ENCODE measurements around the gene PARP6. TPM values are rescaled to one million over a fixed set of nuclear protein-coding genes. Genes with fewer than 3 reads are reported as not detected.
A peak's percentile ranks its signal among the peaks of the same experiment; 100 is the strongest.

Gene PARP6, protein sequence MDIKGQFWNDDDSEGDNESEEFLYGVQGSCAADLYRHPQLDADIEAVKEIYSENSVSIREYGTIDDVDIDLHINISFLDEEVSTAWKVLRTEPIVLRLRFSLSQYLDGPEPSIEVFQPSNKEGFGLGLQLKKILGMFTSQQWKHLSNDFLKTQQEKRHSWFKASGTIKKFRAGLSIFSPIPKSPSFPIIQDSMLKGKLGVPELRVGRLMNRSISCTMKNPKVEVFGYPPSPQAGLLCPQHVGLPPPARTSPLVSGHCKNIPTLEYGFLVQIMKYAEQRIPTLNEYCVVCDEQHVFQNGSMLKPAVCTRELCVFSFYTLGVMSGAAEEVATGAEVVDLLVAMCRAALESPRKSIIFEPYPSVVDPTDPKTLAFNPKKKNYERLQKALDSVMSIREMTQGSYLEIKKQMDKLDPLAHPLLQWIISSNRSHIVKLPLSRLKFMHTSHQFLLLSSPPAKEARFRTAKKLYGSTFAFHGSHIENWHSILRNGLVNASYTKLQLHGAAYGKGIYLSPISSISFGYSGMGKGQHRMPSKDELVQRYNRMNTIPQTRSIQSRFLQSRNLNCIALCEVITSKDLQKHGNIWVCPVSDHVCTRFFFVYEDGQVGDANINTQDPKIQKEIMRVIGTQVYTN
- 10 to 100 TPM; 39.4 to 96.6 (median 56.6) TPM for polyA plus RNA-seq (ENCODE audit: insufficient read length in 10 of 10)
- long read RNA-seq, donor 1, partial matches to known transcripts, result 0 of 1 reads
- long read RNA-seq, donor 1, other reads (novel, unspliced or antisense), result 0 of 1 reads
- long read RNA-seq, donor 2, result 0 reads
- long read RNA-seq, donor 3, result 0 reads
- long read RNA-seq, donor 4, result 0 reads
- long read RNA-seq, donor 5, partial matches to known transcripts, result 0 of 1 reads
- long read RNA-seq, donor 5, other reads (novel, unspliced or antisense), result 0 of 1 reads
- long read RNA-seq, donor 6, partial matches to known transcripts, result 0 of 2 reads
- long read RNA-seq, donor 6, other reads (novel, unspliced or antisense), result 0 of 2 reads
- long read RNA-seq, donor 7, partial matches to known transcripts, result 0 of 1 reads
- long read RNA-seq, donor 7, other reads (novel, unspliced or antisense), result 0 of 1 reads
- long read RNA-seq, donor 8, result 0 reads
- long read RNA-seq, donor 9, result 0 reads

DNA sequence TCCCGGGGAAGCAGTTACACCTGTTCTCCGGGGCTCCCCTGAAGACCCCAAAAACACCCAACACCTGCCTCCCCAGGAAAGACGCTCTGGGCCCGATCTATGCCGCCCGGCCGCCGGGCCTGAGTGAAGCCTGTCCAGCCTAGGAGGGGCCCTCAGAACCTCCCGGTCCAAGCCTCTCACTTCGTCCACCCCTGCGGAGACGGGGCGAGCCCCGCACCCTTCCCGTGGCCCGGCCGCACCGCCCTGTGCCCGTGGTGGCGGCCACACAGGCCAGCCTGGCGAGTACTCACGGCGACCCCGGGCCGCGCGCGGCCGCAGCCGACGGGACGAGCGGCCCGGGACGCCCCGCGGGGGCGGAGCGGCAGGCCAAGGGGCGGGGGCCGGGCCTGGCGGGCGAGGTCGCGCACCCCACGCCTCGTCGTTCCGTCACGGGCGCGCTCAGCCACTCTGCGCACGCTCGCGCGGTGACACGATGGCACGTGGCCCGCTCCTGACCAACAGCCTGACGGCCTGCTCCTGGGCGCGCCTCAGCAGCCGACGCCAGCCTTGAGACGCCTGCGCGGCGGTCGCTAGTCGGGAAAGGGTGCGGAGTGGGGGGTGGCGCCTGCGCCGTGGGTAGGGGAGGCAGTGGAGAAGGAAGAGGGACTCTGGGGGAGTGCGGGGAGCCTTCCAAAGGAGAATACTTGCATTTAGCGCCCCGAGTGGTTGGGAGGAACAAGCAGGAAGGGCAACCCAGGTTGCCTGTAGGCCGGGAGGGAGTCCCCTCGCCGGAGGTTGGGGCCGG is at the start of gene PARP6:
Gene PARP6 (minus strand): TSS at position 342 of the 784 bp plus-strand sequence. CDS start 5,077 bp downstream, outside the sequence.
- peak; percentile 98 to 100 (median 99) for DNase-seq

DNA sequence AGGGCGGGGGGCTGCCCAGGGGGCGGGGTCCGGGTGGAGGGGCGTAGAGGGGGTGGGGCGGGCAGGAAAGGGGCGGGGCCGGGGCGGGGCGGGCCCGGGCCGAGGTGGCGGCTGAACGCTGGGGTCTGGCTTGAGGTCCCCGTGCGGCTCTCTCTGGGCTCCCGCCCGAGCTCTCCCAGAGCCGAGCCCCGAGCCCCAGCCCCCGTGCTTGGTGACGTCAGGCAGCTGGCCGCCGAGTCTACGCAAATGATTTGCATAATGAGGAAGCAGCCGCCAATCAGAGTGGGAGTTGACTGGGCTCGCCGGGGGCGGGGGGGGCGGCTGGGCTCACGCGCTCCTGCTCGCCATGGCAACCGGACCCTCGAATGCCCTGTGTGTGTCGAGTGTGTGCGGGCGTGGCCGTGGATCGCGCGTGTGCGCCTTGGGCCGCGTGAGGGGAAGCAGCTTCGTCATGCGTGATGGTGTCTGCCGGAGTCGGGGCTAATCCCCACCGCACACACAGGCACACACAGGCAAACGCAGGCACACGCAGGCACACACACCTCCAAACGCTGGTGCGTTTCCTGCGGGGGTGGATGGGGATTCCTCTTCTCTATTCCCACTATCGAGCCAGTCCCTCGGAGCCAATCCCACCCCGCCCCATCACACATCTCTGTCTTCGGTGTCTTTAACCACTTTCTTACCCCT is 47.8 kb upstream of the PARP6 start, which contains the start of gene CELF6:
Gene CELF6 (minus strand): TSS at position 173 of the 687 bp plus-strand sequence. CDS start 283 bp downstream, outside the sequence.
- peak; percentile 57 to 86 (median 70) for DNase-seq

DNA sequence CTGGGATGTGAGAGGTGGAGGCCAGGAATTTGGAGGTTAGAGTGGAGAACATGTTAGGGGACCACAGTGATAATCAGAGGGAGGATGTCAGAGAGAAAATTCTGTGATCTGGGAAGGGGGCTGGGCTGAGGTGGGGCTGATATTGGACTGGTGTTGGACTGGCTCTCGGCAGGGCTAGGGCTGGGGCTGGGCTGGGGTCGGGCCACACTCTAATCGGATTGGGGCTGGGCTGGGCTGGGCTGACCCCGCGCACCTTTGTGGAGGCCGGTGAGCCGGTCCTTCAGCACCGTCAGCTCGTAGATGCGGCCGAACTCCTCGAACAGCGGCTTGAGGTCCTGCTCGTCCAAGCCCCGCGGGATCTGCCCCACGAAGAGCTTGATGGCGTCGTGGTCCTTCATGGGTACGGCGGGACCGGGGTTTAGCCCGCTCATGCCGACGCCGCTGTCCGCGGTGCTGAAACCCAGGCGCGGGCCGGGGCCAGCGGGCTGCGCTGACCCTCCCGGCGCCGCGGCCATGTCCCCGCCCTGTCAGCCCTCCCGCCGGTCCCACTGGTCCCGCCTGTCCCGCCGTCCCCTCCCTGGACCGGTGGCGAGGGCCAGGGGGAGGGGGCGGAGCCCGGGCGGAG is 47.1 kb upstream of the PARP6 start:
- peak; percentile 58 to 89 (median 84) for DNase-seq

DNA sequence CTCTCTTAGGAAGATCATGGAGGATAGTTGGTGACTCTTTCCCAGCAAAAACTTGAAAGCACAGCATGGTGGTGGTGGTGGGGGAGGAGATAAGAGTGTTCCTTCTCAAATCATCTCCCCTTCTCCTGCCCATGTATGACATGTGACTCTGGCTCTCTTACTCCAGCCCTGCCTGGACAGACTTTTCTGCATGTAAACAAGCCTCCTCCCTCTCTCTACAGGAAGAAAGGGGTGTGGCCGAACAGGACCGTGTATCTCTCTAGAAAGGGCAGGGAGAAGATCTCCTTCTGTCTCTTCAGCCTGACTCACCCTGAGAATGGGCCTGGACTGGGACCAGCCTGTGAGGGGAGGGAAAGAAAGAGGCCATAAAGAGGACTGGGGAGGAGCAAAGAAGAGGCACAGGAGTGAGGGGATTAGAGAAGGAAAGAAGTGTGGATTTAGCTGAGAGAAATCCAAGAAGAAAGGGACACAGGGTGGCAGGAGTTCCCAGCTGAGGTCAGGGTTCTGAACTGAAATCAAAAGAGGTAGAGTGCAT is 46.1 kb upstream of the PARP6 start:
- DNase-seq, result no peak

DNA sequence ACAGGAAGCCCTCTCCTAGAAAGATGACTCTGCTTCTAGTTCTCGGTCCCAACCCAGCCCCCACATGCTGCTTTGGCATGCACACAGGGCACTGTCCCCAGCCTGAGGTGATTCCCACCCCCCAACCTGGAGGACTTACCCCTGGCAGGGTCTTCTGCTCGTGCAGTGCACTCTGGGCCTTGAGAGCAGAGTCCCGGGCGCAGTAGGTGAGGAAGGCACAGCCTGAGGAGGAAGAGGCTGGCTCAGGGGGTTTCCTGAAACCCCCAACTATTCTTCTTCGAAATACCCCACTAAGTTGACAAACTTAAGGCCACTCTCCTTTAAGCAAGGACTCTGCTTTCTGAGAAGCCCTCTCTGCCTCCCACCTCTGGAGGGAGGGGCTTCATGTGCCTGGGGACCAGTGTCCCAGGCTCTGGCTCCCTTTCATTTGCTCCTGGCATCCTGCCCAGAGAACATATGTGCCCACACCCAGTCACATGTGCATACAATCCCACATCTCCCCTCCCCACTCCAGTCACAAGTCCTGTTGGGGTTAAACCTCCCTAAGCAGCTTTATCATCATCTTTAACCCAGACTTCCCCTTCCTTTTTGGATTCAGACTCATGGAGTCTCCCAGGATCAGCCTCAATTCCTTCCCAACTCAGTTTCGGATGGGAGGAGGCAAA is 43.5 kb upstream of the PARP6 start:
- DNase-seq, result peak in 2 of 3 donors; percentile 22 to 30

DNA sequence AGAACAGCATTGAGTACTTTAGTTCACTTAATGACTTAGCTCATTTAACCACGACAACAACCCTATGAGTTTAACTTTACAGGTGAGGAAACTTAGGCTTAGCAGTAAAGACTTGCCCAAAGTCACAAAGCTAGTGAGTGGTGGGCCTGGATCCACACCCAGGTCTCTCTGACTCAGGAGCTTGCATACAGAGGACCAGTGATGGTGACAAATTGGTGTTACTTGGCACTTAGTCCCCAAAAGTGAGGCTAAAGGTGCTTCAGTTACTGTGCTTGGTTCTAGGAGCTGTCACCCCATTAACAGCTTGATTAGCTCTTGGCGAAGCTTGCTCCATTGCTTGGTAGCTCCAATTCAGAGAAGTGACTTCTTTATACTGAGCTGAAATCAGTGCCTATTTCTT is 41.5 kb upstream of the PARP6 start:
- no peak for DNase-seq

DNA sequence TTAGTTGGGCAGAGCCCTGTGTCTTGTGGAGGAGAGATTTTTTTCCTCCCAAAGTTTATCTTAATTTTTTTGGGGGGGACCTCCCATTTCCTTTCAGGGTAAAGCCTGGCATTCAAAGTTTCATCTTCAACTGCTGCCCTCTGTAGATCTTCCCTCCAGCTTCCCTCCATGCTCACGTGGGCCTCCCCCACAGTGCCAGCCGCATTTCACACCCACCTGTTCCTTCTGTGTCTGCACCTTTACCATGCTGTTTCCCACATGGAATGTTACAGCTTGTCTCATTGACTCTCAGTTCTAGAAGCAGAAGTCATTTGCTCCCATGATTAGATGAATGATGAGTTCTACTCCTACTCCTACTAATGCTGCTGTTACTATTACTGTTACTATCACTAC is 41.1 kb upstream of the PARP6 start:
- DNase-seq, result no peak

DNA sequence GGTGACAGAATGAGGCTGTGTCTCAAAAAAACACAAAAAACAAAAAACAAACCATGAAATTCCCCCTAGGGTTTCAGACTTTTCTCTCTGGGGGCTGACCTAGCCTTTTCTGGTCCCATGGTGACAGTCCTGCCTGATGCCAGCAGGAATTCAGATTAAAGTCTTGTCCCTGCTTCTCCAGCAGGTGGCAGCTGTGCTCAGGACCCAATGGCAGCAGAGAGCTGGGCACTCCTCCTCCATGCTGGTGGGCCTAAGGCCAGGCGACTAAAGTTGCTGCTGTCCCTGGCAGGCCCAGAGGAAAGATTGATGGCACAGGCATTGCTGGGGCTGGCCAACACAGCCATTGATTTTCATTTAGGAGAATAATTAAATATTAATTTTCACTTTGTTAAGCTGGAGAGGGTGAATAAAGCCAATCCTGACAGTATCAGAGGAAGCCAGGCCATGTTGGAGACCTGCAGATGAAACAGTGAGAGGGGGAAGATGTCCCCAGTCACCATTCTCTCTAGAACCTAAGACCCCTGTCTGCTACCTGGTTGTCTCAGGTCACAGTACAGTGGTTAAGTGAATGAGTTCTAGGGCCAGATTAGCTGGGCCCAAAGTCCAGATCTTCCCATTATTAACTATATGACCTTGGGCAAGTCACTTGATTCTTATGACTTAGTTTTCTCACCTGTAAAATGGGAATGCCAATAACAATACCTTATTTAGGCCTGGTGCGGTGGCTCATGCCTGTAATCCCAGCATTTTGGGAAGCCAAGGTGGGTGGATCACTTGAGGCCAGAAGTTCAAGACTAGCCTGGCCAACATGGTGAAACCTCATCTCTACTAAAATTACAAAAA is 40.5 kb upstream of the PARP6 start:
- peak; percentile 23 to 55 (median 34) for DNase-seq

DNA sequence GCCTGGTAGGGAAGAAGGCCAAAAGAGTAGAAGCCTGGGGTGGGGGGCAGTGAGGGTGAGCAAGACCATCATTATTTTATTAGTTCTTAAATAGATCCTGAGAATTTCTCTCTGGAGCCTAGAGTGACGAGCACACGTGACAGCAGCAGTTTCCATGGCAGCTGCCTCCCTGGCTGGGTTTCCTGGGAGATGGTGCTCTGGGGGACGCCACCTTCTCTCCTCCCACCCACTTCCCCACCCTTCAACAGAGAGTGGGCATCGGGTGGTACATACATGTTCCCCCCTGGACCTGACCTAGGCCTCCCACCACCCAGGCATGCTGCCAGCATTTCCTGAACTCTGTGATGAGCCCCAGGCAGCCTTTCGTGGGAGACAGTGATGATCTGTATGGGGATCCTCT is 34.7 kb upstream of the PARP6 start:
- no peak for DNase-seq

DNA sequence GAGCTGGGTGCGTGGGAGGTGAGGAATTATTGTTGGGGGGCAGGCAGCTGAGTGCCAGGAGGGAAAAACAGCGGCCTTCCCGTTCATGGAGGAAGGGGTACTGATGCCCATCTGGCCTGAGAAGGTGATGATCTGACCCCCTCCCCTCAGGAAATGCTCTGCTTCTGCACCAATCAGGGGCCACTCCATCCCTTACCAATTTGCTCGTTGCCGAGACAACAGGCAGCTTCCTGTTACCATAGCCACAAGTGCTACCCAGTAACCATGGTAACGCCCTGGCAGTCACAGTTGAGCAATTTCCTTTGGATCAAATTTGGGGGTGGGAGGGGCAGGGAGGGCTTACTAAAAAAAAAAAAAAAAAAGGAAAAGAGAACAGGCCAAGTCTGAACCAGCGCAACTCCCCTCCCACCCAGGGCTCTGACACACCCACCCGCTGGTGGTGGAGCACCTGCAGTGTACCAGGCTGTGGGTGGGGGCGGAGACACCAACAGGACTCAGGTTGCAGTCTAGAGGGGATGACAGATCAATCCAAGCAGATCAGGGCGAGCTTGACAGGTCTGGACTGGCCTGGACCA is 33.9 kb upstream of the PARP6 start:
- peak in 1 of 3 donors; percentile 18 for DNase-seq

DNA sequence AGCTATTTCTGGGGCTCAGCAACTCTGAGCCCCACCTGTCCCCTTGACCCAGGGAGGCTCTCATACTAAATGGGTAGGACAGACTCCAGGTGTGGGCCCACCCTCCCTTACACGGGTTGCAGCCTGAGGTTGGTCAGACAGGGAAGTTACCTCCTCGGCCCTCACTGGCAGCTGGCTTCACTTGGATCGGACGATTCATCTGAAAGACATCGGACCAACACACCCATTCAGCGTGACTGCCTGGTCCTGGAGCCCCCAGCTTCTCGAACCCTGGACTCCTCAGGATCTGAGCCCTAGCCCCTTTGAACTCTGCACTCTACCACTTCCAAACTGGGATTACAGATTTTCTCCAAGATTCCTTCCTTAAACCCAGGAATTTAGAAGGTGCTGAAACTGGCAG is 32.2 kb upstream of the PARP6 start:
- DNase-seq, result no peak

DNA sequence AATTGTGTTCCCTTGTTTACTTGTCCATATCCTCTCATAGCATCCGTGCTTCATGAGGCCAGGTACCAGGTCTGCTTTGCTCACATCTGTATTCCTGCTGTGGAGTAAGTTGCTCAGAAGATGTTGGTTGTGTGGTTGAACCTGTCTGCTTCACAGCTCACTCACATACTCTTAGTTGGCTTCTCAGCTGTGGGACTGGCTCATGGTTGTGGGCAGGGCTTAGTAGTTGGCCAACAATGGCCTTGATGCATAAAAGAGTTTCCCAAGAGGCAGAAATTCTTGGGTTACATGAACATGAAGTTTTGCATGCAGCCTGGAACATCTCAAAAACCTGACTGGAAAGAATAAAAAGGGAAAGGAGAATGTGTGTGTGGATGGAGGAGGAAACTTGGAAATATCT is 30.6 kb upstream of the PARP6 start:
- no peak for DNase-seq

DNA sequence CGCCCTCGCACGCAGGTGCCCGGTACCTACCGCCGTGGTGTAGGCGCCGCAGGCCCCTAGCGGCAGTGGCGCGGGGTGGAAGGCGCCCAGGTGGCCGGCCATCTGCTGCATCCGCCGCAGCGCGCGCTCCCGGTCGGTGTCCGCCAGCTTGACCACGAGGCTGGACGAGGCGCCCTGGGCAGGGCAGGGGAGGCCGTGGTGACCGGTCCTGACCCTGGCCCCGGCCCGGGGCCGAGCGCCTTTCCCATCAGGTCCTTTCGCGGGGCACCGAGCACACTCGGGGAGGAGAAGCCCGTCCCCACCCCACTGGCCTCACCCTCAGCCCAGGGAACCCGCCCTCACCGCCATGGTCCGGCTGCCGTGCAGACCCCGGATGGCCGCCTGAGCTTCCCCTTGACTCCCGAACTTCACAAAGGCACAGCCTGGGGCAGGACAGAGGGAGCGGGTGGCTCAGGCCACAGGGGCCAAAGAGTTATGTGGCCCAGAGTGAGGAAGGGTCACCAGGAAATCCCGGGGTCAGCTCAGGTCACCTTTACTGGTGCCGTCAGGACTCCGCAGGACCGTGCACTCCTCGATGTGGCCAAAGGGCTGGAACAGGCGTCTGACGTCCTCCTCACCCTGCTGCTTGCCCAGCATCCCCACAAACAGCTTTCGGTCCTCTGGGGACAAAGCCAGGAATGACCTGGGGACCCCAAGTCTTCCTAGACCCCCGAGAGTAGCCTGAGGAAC is 17.4 kb upstream of the PARP6 start:
- no peak for DNase-seq

DNA sequence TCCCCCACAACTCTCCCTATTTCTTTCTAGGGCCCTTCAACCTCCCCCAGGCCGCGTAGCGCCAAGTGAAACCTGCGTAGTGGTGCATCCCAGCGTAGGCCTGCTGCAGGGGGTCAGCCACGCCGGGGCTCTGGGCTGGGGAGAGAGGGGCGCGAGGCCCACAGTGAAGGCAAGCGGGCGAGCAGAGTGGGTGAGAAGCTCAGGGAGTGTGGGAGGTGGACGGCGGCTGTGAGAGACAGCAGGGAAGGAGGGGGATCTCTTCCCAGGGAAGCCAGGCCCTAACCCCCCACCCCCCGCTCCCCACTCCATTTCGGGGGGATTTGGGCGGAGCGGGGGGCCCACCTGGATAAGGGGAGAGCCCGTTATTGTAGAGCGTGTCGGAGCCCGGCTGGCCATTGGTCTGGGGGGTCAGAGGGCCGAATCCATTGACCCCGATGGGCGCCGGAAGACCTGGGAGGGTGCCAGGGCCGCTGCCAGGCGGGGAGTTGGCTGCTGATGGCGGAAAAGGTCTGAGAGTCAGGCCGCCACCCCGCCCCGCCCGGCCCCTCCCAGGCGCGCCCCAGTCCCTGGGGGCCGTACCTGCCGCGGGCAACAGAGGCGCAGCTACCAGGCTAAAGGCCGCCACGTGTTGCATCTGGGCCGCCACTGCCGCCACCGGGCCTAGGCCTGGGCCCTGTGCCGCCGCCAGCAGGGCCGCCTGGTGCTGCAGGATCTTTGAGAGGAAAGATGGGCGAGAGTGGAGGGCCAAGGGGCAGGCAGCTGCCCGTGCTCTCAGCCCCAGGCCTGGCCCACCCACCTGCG is 16.6 kb upstream of the PARP6 start:
- DNase-seq, result no peak

DNA sequence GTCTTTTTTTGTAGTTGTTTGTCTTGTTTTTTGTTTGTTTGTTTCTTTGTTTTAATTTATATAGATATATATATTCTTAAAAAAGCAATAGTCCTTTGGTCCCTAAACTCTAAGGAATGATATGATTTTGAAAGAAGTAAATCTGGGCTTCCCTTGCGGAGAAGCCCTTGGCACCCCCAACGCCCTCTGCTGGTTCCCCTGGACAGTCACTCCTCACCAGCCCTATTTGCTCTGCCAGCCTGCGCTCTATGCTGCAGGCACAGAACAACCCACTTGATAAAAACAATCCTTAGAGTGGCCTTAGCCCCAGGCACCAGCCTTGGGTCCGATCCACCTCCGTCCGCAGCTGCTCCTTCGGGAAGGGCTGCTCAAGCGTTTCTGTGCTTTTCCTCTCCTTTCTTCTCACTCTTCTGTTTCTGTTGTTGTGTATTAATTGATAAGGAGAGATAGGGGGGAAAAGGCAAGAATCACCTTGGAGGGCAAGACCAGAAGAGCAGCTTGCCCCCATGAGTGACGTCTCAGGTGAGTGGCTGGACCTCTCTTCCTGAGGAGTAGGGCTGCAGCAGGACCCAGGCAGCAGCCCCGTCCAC is 13.7 kb upstream of the PARP6 start:
- DNase-seq, result no peak

DNA sequence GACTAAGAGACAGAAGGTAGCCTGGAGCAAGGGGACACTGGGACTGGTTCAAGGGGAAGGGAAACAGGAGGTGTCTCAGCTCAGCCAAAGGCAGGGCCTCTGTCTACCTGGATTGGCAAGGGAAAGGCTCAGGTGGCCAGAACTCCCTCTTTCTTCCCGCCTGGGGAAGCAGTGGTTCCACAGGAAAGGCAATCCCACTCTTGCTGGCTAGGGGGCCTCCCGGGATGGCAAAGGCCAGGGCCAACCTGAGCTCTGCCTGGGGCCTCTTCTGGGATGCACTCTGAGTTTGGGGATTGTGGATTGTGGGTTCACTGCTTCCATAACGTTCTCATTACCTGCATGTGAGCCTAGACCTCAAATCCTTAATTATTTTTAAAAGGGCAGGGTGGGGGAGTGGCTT is 13.0 kb upstream of the PARP6 start:
- no peak for DNase-seq

All from muscle of back (tissue), 13 donors.